COR-L47 (cell line): ENCODE results near the gene ITSN1.

Source experiments
- DNase-seq: peaks from one replicate; lab custom pipeline; 2025; lab: John Stamatoyannopoulos, UW

The ITSN1 gene

DNA sequence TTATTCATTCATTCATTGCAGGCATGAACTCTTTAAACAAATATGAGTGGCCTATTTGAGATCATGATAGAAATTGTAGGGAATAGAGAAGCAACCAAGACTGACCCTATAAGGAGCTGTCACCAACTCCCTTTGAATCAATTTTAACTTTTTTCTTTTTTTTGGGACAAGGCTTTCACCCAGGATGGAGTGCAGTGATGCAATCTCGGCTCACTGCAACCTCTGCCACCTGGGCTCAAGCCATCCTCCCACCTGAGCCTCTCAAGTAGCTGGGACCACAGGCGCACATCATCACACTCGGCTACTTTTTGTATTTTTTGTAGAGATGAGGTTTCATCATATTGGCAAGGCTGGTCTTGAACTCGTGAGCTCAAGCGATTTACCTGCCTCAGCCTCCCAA is 290.4 kb downstream of the ITSN1 start:
- no peak for DNase-seq

- DNase-seq = no peak
These were observed 294.2 kb downstream of the ITSN1 start for GRCh38 chr21:33936301-33937038.

DNA sequence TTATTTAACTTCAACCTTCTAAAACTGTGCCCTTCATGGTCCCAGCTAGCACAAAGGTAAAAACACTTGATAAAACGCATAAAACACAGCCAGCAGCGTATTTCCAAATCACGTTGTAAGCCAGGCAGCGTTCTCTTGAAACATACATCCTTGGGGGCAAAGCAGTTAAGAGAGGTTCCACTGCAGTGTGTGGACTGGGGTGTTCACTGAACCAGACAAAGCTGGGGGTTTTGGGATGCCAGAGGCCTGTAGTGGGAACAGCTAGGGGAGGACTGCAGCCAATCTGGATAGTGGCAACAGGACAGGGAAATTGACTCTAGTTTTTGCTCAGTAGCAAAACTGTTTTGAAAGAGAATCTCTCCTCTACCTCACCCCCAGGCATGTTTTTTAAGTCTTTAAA is 294.8 kb downstream of the ITSN1 start:
- DNase-seq = no peak

- DNase-seq = no peak
These were observed 295.6 kb downstream of the ITSN1 start for GRCh38 chr21:33937931-33938339.

- no peak for DNase-seq
These were observed 296.1 kb downstream of the ITSN1 start for GRCh38 chr21:33938381-33938780.

DNA sequence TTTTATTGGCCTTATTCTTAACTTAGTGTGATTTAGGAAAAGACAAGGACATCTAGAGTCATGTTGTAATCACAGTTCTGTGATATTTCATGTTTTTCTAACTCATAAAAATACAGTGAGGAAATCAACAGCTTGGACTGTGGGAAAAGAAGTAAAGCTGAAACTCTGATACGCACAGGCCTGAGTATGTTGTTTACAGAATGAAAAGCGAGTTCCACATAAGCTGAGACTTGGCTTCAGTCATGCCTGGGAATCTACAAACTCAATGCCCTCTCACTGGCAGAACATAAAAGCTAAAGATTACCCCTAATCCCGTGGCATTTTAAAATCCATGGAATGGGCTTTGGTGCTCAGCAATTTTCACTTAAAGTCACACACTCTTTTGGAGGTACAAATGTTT is 296.9 kb downstream of the ITSN1 start:
- DNase-seq = no peak

GRCh38 chr21:33940164-33940880 is 298.0 kb downstream of the ITSN1 start:
- DNase-seq = no peak

GRCh38 chr21:33940881-33941245 is 298.6 kb downstream of the ITSN1 start:
- DNase-seq = no peak

GRCh38 chr21:33942426-33942825 is 300.1 kb downstream of the ITSN1 start:
- no peak for DNase-seq

GRCh38 chr21:33943293-33943692 is 301.0 kb downstream of the ITSN1 start:
- peak; percentile 47 for DNase-seq

DNA sequence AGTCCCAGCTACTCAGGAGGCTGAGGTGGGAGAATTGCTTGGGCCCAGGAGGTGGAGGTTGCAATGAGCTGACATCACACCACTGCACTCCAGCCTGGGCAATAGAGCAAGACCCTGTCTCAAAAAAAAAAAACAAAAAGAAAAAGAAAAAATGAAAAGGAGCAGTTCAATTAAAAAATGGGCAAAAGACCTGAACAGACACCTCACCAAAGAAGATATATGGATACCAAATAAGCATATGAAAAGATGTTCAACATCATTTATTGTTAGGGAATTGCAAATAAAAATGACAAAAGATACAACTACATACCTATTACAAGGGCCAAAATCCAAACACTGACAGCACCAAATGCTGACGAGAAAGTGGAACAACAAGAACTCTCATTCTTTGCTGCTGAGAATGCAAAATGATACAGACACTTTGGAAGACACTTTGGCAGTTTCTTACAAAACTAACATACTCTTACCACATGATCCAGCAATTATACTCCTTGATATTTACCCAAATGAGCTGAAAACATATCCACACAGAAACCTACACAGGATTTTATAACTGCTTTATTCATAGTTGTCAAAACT is 302.0 kb downstream of the ITSN1 start:
- DNase-seq = no peak

DNA sequence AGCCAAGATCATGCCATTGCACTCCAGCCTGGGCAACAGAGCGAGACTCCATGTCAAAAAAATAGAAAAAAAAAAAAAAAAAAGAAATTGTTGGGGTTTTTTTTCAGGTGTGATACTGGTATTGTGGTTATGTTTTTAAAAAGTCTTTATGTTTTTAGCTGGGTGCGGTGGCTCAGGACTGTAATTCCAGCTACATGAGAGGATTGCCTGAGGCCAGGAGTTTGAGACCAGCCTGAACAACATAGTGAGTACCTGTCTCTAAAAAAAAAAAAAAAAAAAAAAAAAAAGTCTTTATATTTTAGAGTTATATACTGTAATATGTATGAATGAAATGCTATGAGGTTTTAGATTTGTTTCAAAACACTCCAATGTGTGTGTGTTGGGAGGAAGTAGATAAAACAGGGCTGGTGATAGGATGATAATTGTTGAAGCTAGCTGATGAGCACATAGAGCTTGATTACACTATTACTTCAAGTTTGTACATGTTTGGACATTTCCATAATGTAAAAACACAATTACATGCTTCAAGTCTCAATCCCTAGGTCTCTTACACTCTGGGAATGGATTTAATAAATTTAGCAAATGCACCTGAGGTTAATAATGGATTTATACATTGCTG is 303.5 kb downstream of the ITSN1 start:
- no peak for DNase-seq

GRCh38 chr21:33947451-33948095 is 305.3 kb downstream of the ITSN1 start:
- DNase-seq = peak; percentile 60

DNA sequence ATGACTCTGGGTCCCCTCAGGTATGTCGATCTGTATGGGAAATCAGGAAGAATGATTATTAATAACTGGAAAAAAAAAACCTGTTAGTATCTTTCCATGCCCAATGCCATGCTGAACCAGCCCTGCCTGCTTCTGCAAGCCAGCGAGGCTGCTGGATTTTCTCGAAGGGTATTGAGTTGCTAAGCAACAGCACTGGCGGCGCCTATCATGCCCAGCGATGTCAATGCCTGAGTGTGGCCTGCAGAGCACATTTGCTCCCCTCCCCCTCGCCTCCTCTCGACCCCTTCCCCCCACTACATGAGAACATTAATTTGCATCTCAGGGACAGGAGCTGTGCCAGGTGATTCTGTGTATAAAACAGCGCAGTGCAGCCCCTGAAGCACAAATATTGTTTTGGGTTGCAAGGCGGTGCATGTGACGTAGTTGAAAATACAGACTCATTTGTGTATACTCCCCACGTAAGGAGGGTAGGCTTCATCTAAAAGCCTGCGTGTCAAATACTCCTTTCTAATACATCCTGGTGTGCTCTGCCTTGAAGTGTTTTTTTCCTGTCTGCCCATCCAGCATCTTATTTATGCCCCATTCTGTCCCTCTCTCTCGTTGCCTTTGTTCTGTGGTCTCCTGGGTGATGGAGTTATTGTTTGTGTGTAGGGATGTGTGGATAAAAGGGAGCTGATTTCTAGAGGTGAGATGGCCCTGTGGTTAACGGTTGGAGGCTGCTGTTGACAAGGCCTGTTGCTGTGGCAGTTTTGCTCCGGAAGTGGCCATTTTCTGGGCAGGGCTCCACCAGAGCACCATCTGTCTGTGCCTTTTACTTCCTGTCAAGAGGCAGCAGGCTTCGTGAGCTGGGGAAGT is 306.0 kb downstream of the ITSN1 start:
- peak; percentile 91 for DNase-seq

DNA sequence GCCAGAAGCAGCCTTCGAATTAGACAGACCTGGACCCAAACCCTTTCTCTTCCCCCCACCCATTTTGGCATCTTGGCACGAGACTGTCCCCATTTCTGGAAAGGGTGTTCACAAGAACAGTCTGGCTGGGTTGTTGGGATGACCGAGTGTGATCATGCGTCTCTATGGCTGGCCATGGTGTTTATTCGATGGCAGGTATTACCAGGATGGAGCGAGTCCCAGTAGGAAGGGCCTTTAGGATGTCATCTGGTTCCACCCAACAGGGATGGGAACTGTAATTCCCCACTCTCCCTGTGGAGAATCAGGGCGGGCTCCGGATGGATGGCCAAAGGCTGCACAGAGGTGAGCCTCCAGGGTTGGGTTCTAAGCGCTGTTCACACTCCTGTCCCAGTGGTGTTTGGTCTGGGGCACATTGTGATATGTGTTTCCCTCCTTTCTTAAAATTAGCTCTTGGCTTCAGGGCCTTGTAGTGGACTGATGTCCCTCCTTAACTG is 306.7 kb downstream of the ITSN1 start:
- DNase-seq = no peak
